ENCODE data around the gene TNS3. TPM values are rescaled to one million over a fixed set of nuclear protein-coding genes. Genes with fewer than 3 reads are reported as not detected.

TNS3 gene
- total RNA-seq, 3 donors from 2014 or later: 69.1 to 98.9 (median 69.9) TPM

DNA sequence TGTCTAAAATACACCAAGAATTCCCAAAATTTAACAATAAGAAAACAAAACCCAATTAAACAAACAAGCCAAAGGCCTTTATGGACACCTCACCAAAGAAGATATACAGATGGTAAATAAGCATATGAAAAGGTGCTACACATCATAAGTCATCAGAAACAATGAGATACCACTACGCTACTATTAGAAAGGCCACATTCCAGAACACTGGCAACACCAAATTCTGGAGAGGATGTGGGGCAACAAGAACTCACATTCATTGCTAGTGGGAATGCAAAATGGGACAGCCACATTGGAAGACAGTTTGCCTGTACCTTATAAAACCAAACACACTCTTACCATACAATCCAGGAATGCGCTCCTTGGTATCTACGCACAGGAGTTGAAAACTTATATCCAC, 291.4 kb downstream of the TNS3 start:
- Histone ChIP-seq H3K4me3 (no peak overlapping the region), H3K9me3 (no peaks in the 10 kb centered on the region), H3K36me3 (ENCODE audit: low read depth) (no peaks in the 10 kb centered on the region), H3K4me1 (ENCODE audit: low read depth) (peaks cover 3% of the 10 kb centered on the region)
- intact Hi-C loops (cut with DNase I, micrococcal nuclease): no loop called here
- TF ChIP-seq, protein P1, sequence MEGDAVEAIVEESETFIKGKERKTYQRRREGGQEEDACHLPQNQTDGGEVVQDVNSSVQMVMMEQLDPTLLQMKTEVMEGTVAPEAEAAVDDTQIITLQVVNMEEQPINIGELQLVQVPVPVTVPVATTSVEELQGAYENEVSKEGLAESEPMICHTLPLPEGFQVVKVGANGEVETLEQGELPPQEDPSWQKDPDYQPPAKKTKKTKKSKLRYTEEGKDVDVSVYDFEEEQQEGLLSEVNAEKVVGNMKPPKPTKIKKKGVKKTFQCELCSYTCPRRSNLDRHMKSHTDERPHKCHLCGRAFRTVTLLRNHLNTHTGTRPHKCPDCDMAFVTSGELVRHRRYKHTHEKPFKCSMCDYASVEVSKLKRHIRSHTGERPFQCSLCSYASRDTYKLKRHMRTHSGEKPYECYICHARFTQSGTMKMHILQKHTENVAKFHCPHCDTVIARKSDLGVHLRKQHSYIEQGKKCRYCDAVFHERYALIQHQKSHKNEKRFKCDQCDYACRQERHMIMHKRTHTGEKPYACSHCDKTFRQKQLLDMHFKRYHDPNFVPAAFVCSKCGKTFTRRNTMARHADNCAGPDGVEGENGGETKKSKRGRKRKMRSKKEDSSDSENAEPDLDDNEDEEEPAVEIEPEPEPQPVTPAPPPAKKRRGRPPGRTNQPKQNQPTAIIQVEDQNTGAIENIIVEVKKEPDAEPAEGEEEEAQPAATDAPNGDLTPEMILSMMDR (IDR thresholded peaks at IDR 0.05): no peak
- DNase-seq (no peak), ATAC-seq (no peak)

DNA sequence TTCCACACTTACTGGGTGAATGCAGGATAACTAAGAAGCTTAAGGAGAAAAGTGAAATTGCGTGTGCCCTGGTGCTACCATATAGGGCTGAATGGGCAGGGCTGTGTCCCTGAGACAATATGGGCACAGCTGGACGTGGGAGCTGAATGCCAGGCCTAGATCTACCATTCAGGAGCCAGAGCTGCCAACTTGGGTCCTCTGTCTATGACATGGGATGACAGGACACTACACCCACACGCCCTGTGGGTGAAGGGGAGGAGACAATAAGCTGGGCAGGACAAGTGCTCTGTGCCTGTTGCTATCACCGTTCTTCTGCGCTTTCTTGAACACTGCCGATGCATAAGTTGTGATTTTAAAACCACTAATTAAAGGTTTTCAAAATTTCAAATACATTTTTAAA, 293.9 kb downstream of the TNS3 start:
- DNase-seq (no peak), ATAC-seq (no peak)
- Histone ChIP-seq H3K4me3 (no peak overlapping the region), H3K4me1 (ENCODE audit: low read depth) (peaks cover 15% of the 10 kb centered on the region), H3K36me3 (ENCODE audit: low read depth) (no peaks in the 10 kb centered on the region), H3K9me3 (no peaks in the 10 kb centered on the region)
- TF ChIP-seq, protein P1 (IDR thresholded peaks at IDR 0.05): no peak
- intact Hi-C loops (cut with DNase I, micrococcal nuclease): no loop called here

DNA sequence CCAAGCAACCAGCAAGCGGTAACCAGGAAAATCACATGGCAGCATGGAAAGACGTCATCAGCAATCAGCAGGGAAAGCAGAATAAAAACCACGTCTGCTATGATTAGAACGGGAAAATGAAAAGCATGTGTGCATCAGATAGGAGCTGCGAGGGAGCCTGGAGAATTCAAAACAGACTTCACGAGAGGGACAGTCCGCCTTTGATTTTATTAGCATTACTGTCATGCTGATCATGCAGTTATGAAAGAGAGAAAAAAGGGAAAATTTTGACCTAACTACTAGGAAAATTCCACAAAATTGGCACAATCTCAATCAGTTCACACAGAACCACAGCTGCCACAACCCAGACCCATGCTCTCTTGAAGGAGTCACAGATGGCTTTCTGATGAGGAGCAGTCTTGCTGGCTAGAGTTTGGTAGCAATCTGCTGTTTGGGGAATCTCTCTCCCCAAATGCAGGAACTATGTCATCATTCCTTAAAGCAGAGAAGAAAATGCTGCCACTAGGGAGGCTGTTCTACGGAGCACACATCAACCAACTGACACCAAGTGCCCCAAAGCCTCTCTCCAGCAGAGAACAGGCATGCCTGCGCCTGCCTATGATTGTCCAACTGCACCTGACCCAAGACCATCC, 295.9 kb downstream of the TNS3 start:
- ATAC-seq (no peak), DNase-seq (no peak)
- H3K9me3 ChIP-seq: no peaks in the 10 kb centered on the region
- TF ChIP-seq, protein P1 (IDR thresholded peaks at IDR 0.05): no peak
- peaks cover 17% of the 10 kb centered on the region for H3K4me1 ChIP-seq (ENCODE audit: low read depth)
- intact Hi-C loops (cut with DNase I, micrococcal nuclease): no loop called here
- H3K4me3 ChIP-seq: no peak overlapping the region
- H3K36me3 ChIP-seq (ENCODE audit: low read depth): no peaks in the 10 kb centered on the region

DNA sequence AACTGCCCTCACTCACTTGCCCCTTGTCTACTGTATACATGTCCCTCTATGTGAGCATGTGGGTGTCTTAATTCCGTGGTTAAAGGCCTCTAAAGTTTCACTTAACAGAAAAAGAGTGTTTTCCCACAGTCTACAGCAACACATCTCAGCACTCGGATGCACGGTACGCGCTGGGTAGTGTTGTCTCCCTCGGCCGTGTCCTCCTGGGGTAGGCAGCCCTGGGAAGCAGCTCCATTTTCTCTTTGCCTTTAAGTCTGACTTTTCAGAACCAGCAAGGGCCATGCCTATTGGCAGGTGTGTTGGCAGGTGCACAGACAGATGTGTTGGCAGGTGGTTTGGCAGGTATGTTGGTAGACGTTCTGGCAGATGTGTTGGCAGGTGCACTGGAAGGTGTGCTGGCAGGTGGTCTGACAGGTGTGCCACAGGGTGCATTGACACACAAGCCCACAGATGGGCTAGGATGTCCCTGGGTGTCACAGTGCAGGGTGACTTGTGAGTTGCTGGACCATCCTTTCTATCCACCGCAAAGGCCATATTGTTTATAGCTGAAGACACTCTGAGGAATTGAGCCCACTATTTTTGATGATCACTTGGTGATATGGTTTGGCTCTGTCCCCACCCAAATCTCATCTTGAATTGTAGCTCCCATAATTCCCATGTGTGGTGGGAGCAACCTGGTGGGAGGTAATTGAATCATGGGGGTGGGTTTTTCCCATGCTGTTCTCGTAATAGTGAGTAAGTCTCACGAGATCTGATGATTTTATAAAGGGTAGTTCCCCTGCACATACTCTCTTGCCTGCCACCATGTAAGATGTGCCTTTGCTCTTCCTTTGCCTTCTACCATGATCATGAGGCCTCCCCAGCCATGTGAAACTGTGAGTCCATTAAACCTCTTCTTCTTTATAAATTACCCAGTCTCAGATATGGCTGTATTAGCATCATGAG, 296.9 kb downstream of the TNS3 start:
- DNase-seq: no peak
- Histone ChIP-seq H3K9me3 (no peaks in the 10 kb centered on the region), H3K4me3 (no peak overlapping the region), H3K4me1 (ENCODE audit: low read depth) (peaks cover 17% of the 10 kb centered on the region), H3K36me3 (ENCODE audit: low read depth) (no peaks in the 10 kb centered on the region)
- TF ChIP-seq, protein P1 (IDR thresholded peaks at IDR 0.05): no peak
- intact Hi-C loops (cut with DNase I, micrococcal nuclease): no loop called here
- ATAC-seq: no peak

DNA sequence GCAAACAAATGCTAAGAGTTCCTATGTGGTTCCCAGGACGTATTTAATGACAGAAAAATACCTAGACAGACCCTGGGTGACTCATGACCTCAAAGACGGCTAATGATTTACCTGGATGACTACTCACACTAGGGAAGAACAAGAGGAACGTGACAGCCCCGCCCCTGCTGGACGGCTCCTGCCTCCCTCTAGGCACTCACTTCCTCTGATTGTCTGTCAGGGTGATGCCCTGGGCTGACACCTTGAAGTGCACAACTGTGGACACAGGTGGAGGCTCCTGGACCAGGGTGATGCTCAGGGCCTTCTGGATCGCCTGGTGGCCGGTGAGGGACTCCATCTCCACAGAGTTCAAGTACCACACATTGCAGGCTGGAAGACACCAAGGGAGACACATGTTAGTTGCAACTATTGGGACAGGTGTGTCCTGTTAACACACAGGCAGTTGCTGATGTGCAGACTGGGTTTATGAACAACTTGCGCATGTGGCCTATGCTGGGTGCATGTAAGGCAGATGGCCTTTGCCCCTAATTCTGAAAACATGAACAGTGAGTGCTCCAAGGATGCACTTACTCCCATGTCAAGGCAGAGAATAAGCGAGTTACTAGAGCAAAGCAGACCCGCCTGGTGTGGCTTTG, 298.3 kb downstream of the TNS3 start:
- H3K4me3 ChIP-seq: no peak overlapping the region
- peaks cover 17% of the 10 kb centered on the region for H3K4me1 ChIP-seq (ENCODE audit: low read depth)
- intact Hi-C loops (cut with DNase I, micrococcal nuclease): no loop called here
- H3K9me3 ChIP-seq: no peaks in the 10 kb centered on the region
- TF ChIP-seq, protein P1 (IDR thresholded peaks at IDR 0.05): no peak
- H3K36me3 ChIP-seq (ENCODE audit: low read depth): no peaks in the 10 kb centered on the region
- DNase-seq (peak; percentile 86 to 90 (median 89)), ATAC-seq (peak; percentile 97)

All from mucosa of descending colon (tissue), 3 donors.